Testis (tissue), 2 donors: ENCODE data around the gene F8.

Source experiments
- CTCF ChIP-seq, 3 experiments: fragments of 450-650 bp in 2 of 3; fragments of 200-600 bp in 1 of 3; sonication (generic) in 1 of 3; IDR thresholded peaks; one replicate each; pipeline ENCODE4 v1.5.1; 2016 to 2019; ENCODE audit warnings: antibody characterized with exemption in 3 of 3, mild to moderate bottlenecking in 2 of 3, moderate library complexity in 1 of 3
- POLR2A ChIP-seq: fragments of 450-650 bp; IDR thresholded peaks from one replicate; pipeline ENCODE4 v1.6.1; 2017; ENCODE audit warnings: antibody characterized with exemption, mild to moderate bottlenecking, moderate library complexity

GRCh38 chrX:154855256-154855655 lies 167.3 kb downstream of the F8 start:
- no peak for TF ChIP-seq POLR2A
- TF ChIP-seq CTCF (IDR thresholded peaks at IDR 0.05), result no peak
